Embryonic facial prominence (tissue), 1 donor: ENCODE measurements around the gene CCR6.
"Not testable (repeated sequence)": the region's sequence is repeated elsewhere in the genome, so short reads cannot be mapped to it uniquely, and the experiment has no call there.

ENCODE experiments used
- DNase-seq: peaks from one replicate; pipeline ENCODE4 v3.0.0-alpha.2; 2016; ENCODE audit errors: extremely low spot score

The CCR6 gene

DNA sequence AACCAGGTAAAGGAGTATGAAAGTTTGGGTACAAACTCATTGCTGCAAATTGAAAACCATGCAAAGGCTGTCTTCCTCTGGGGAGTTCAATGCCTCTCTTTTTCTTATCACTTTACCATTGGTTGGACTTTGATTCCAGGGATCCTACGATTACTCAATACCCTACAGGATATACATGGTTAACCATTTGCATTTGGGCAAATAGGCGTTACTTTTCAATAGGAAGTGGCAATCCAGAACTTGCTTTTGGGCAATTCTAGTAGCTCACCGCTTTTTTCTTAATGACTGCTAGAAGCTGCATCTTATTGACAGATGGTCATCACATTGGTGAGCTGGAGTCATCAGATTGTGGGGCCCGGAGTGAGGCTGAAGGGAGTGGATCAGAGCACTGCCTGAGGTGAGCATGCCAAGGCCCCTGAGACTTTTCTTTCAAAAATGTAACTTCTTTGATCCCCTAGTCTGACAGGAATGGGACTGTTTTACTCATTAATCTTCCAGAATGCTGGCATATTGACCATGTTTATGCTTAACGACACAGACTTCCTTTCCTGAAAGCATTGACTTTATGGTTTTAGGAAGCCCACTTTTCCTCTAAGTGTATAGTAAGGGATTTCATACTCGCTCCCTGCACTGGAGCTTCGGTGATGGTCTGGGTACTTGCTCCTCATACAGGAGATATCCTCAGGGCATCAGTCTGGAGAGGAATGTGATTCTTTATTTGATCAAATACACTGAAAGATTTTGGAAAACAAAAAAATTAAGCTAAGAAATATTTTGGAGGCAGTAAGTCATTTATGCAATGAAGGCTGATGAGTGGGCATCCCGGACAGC is at the start of gene CCR6:
TSS of gene CCR6 (plus strand) at position 270 of the 831 bp plus-strand sequence. CDS start 13,039 bp downstream, outside the sequence.
- no peak for DNase-seq

- no peak for DNase-seq
Observed at GRCh38 chr6:167073679-167074274, 49.1 kb upstream of the CCR6 start.

GRCh38 chr6:167077241-167077932 is 45.5 kb upstream of the CCR6 start:
- no peak for DNase-seq

DNA sequence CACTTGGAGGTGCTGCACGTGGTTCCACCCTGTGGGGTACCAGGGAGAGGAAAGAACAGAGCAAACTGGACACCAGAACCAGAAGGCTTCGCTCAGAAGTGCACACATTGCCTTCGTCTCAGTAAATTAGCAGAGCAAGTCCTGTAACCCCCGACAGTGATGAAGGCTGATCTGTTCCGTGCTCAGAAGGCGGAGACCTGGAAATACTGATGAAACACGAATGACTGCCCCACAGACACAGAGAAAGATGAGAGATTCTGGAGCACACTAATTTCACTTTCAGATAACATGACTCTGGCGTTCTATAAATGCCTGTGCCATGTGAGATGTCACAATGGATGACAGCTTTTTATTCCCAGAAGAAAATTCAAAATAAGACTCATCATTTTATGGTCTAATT is 44.2 kb upstream of the CCR6 start:
- no peak for DNase-seq

DNA sequence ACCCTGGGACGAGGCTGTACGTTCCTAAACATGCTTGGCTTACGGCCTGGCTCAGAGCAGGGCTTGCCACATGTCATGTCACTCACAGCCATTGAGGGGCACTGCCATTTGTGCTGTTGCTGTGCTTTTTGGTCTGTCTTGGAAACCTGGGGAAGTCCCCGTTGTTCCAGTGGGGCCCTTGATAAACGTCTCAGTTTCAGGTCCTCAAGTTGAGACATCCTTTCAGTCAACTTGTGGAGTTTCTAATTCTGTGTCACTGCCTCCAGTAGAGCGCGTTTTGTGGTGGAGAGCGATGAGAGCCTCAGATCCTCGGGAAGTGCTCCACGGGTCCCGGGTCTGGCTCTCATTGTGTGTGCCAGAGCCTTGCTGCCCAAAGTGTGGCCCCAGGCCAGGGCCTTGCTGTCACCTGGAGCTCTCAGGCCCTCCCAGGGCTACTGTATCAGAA is 43.0 kb upstream of the CCR6 start:
- DNase-seq = no peak

GRCh38 chr6:167087857-167088354 is 35.0 kb upstream of the CCR6 start:
- DNase-seq = no peak

GRCh38 chr6:167088741-167089140 is 34.2 kb upstream of the CCR6 start:
- DNase-seq = not testable (repeated sequence)

DNA sequence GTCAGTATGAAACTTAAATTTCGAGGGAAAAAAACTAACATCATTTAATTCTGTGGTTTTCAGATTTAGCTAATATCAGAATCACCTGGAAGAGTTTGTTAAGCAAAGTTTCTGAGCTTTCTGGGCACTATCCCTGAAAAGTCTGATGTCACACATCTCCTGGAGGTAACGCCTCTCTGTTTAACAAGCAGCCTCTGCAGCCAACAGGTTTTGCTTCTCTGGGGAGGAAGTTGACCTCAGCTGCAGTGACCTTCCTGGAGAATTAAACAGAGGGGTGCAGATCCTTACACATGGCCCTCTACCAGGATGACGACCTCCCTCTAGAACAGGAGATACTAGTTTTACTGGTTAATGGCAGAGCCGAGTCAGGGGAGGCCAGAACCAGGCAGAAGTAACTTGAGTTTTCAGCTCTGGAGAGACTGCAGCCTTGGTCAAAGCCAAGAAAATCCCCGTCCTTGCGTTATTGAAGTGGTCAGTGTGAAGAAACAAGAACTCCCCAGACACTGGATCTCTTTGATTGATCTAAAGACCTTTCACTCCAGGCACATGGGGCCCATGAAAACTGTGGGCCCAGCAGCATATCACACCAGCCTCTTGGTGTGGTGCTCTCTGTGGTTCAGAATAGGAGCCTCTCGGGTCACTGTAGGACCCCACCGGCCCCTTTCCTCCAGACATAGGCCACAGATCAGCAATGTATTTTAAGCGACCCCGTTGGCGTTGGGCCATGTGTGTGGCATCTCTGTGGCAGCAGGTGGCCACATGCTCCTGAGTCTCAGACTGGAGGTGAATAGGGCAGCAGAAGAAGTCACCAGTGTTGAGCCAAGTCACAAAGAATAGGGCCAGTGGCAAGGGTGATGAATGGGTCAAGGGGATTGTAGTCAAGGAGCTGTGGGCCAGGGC is 33.4 kb upstream of the CCR6 start:
- no peak for DNase-seq

GRCh38 chr6:167090171-167090570 is 32.7 kb upstream of the CCR6 start:
- no peak for DNase-seq

GRCh38 chr6:167091026-167091804 is 31.7 kb upstream of the CCR6 start:
- DNase-seq = no peak

DNA sequence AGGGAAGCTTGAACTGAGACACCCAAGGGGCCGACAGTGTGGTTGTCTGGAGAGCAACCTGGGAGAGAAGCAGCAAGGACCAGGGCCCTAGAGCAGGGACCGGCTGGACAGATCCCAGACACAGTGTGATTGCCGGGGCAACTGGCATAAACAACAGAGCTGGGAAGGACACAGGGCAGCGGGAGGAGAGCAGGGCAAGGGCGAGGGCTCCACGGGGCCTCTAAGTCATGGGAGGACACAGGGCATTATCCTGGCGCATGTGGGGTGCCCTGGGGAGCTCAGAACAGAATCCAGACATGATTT is 31.1 kb upstream of the CCR6 start:
- no peak for DNase-seq

DNA sequence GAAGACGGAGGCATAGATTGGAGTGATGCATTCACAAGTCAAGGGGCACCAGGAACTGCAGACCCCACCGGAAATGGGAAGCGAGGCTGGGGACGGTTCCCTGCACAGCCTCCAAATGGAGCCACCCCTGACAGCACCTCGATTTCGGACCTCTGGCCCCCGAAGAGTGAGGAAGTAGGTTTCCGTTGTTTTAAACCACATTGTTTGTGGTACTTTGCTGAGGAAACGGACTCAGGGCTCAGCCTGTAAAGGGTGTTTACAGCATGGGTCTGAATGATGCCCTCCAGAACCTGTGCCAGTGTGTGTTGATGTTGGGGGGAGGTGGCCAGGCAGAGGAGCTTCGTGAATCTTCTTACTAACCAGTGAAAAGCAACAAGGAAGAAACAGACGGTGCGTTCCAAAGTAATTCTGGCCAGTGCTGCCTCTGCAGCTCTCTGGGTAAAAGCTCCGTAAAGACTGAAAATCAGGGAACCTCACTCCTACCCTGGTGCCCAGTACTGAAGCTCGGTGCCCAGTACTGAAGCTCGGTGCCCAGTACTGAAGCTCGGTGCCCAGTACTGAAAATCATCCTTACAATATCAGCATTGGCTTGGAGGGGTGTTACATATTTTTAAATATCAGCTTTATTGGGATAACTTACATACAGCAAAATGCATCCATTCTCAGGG is 30.1 kb upstream of the CCR6 start:
- no peak for DNase-seq

- no peak for DNase-seq
Observed at GRCh38 chr6:167093406-167093921, 29.4 kb upstream of the CCR6 start.

DNA sequence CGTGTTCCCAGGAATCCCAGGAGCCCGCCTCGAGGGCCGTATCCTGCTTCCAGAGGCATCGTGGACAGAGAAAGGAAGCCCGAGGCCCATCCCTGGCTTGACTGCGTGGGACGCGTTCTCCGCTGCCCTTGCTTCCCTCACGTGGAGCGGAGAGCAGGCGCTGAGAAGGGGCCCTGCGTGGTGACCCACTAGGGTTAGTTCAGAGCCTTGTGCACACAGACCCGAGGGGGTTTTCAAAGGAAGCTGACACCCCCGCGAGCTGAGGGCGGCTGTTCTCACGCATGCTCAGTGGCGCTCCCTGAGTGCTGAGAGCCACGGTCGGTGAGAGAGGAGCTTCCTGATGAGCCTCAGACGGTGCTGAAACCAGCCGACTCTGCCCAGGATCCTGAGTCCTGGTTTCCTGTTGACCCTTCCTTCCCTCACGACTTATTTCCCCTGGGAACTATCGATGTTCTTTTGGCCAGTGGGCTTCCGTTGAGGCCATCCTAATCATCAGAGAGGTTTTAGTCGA is 28.9 kb upstream of the CCR6 start:
- DNase-seq = no peak

DNA sequence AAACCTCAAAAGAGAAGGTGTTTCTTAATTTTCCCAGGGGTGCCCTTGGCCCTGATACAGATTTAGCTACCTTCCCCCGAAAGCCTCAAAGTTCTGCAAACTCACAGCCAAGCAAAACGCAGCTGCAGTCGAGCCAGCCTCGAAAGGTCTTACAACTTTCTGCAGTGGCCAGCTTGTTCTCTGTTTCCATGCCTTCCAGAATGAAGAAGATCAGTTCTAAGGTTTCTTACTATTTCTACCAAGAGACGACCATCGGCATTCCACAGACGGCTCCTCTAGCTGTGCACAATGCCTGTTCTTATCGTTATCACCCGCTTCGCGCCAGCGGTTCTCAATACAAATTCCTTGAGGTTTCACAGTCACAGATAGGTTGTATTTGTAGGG is 28.5 kb upstream of the CCR6 start:
- no peak for DNase-seq

GRCh38 chr6:167094820-167095637 is 27.9 kb upstream of the CCR6 start:
- DNase-seq = no peak

DNA sequence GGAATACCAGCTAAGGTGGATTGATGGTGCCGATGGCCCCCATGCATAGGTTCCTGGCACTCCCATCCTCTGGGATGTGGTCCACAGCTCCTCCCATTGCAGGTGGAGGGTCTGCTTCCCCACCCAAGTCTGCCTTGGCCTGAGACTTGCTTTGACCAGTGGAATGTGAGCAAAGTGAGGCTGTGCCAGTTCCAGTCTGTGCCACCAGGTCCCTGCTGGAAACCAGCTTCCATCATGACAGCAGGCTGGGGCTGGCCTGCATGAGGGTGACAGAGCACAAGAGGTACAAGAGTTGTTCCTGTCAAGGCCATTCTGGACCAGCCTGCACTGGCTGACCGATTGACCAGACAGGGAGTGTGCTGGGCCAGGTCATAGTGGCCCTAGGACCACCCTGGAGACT is 27.0 kb upstream of the CCR6 start:
- DNase-seq = no peak

DNA sequence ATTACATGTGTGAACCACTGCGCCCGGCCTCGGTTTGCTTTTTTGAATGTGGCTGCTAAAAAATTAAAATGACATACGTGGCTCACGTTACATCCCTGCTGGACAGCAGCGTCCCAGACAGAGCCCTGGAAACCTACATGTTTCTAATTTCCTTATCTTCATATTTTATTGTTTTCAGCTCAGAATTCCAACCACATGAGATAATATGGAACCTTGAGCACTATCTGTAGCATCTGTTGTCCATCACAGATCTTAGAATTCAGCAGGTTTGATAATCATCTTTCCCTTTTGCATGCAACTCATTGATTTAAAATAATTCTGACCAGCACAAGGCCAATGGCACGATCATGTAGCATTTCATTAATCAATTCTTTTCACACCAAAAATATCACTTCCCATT is 25.9 kb upstream of the CCR6 start:
- DNase-seq = no peak

DNA sequence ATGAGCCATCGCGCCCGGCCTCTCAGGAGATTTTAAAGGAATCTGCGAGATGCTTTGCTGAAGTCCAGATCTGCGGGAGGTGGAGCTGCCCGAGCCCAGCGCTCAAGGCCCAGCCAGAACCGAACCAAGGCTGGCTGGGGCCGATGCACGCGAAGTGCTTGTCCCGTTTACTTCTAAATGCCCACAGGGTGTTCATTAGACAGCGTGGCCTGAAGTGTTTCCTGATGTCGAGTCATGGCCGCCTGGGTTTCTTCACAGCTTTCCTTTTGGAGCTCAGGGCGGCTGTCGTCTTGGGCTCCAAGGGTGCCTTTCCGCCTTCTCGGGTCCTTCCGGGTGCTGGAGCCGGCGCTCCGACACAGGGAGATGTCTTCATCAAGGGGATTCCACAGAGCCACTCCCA is 25.1 kb upstream of the CCR6 start:
- DNase-seq = no peak
